AG20443 (cell line): ENCODE data around the gene ERFL.
"Not testable (repeated sequence)": the region's sequence is repeated elsewhere in the genome, so short reads cannot be mapped to it uniquely, and the experiment has no call there.

Source experiments
- DNase-seq: peaks from one replicate; pipeline ENCODE4 v3.0.0; 2012; ENCODE audit warnings: low spot score, mixed read lengths

The ERFL gene

DNA sequence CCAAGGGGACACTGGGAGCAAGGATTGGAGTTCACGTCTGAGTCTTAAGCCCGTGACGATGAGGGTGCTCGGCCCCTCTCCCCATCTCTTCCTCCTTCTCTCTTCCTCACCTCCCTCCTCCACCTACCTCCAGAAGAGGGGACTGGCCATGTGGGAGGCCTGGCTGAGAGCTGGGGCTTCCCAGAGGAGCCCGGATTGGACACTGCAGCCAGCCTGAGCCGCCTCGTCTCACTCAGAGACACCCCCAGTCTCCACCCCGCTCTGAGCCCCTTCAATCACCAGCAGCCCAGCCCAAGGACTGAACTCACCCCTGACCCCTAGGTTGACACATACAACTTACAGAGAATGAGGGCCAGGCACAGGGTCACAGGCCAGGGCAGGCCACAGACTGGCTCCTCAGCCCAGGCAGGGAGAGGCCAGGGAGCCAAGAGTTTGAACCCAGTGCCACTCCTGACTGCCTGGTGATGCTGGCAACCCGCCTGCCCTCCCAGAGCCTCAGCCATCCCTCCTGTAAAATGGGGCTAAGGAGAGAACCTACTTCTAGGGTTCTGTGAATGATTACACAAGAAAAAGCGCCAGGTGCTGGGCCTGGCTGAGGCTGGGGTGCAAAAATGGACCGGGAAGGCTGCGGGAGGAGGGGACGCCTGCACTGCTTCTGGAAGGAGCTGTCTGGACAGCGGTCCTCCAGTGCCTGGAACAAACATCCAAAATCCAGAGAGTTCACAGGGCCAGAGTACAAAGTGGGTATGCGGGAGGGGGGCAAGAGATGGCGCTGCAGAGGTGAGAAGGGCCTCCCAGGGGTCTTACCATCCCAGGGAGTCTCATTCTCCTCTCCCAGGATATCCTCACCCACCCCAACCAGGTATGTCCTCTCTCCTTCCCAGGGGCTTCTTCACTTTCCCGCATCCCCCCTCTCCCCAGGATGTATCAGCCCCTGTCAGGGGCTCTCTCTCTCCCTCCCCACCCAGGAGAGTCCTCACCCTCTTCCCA is 50.0 kb downstream of the ERFL start:
- DNase-seq = no peak

DNA sequence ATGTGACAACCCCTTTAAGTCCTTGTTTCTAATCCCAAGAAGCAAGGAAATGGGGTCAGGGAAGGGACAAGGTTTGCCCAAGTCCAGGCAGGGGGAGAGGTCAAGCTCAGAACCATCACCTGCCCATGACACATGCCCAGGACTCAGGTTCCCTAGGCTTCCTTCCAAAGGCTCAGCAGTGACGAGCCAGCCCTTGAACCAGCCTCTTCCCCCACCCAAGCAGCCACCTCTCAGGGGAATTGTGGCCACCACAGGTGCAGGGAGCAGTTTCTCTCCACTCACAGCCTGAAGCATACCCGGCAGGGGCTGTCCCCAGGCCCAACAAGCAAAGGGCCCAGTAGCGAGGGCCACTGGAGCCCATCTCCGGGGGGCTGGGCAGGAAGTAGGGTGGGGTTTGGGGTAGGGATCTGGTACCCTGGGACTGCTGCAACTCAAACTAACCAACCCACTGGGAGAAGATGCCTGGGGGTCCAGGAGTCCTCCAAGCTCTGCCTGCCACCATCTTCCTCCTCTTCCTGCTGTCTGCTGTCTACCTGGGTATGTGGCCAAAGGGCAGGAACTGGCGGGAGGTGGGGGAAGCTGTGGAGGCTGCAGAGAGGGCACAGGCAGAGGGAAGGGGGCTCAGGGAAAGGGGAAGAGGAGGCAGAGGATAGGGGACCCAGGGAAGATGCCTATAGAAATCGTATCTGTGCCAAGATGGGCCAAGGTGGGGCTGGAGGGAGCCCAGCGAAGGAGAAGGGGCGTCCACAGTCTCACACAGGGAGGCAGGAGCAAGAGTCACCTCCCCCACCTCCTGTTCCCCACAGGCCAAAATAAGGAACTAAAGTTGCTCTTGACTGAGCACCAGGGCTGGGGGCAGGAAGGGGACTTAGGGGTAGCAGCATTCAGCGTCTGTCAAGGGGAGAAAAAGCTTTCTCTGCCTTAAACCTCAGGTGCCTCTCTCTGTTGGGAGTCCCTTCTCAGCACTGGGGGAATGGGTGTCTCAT is 51.1 kb downstream of the ERFL start, which contains the start of gene CD79A:
TSS of gene CD79A (plus strand) at position 433 of the 986 bp plus-strand sequence. CDS start at position 459, 26 bp downstream.
- no peak for DNase-seq

DNA sequence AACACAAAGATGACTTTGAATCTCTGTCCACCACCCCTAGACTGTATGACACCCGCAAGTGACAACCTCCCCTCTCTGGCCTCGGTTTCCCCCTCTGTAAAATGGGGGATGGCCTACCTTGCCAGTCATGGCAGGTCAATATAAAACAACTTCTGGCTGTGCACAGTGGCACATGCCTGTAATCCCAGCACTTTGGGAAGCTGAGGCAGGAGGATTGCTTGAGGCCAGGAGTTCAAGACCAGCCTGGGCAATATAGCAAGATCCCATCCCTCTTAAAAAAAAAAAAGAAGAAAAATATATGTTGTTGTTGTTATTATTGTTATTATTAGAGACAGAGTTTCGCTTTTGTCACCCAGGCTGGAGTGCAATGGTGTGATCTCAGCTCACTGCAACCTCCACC is 52.3 kb downstream of the ERFL start:
- not testable (repeated sequence) for DNase-seq

DNA sequence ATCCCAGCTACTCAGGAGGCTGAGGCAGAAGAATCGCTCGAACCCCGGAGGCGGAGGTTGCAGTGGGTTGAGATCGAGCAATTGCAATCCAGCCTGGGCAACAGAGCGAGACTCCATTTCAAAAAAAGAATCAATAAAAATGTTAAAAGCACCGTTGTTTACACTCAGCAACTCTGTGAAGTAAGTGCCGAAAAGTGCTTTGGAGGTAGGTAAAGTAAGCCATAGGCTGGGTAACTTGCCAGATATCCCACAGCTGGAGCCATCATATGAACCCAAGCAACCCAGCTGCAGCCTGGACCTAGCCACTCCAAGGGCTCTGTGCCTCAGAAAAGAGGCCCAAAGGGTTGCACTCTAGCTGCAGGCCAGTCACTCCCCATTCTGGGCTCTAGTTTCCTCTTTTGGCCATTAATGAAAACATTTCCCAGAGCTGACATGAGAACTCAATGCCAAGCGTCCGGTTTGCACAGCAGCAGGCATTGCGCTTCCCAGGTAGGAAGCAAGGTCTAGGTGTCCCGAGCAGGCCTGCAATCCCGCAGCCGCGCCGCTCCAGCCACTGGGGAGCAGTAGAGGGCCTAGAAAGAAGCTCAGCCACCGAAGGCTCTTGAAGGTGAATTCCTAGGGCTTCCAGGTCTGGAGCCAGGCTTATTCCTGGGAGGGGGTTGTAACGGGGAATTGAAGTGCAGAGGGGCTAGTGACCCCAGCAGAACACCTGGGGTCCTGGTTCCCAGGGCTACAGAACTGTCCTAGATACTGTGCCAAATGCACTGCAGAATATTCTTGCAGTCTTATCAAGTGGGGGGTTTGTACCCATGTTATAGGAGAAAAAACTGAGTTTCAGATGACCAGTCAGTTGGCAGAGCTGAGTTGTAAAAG is 55.2 kb downstream of the ERFL start:
- peak; percentile 59 for DNase-seq

DNA sequence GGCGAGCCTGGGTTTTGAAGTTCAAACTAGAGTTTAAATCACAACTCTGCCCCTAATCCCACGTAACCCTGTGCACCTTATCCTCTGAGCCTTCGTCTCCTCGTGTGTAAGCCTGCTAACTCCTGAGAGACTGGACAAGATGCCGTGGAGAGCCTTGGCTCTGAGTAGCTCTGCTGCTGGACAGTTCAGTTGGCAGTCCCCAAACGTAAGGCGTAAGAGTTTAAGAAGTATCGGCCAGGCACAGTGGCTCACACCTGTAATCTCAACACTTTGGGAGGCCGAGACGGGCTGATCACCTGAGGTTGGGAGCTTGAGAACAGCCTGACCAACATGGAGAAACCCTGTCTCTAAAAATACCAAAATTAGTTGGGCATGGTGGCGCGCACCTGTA is 55.9 kb downstream of the ERFL start:
- DNase-seq = no peak

DNA sequence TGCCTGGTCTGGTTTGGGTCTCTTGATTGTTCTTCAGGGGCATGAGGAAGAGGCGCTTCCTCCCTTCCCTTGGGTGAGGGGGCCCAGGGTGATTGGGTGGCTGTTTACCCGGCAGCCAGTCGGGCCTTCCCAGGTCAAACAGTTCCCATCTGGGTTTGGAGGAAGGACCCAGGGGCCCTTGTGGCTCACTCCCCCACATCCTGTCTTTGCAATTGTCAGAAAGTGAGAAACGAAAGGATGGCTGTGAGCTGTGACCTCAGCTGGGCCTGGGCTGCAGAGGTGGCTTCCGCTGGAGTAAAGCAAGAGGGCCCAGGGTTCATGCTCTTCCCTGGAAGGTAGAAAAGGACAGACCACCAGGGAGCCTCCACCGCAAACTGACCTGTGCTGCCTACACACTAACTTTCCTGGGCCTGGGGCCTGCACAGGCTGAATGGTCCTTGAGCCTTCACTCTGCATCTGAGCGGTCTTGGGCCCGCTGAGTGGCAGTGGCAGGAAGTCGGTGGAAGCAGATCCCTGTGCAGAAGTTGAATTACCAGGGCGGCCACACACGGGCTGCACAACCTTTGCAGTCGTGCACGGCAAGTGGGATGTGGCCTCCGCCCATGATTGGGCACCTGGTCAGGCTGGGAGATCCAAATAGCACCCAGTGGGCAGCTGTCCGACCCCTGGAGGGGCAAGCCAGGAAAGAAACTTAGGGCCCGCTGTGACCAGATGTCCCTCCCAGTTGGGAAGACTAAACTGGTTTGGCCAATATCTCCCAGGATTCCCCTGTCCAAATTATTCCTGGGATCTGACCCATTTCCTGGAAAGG is 56.5 kb downstream of the ERFL start:
- no peak for DNase-seq

DNA sequence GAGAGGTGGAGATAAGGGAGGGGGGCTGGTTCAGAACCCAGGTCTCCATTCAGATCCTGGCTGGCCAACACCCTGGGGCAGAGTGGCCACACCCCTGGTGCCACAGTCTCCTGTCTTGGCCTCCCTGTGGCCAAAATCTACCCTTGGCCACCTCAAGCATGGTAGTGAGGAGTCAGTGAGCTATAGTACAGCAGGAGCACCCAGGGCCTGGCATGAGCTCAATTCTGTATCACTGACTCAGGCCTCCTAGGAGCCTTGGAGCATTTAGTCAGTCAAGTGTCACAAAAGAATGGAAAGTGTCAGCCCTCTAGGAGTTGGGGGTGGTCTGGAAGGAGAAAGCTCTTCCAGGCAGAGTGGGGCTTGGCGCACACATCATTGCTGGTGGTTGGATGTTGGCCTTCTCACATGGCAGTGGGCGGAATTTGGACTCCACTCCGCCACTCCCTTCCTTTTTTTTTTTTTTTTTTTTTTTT is 57.8 kb downstream of the ERFL start:
- DNase-seq = peak; percentile 24

DNA sequence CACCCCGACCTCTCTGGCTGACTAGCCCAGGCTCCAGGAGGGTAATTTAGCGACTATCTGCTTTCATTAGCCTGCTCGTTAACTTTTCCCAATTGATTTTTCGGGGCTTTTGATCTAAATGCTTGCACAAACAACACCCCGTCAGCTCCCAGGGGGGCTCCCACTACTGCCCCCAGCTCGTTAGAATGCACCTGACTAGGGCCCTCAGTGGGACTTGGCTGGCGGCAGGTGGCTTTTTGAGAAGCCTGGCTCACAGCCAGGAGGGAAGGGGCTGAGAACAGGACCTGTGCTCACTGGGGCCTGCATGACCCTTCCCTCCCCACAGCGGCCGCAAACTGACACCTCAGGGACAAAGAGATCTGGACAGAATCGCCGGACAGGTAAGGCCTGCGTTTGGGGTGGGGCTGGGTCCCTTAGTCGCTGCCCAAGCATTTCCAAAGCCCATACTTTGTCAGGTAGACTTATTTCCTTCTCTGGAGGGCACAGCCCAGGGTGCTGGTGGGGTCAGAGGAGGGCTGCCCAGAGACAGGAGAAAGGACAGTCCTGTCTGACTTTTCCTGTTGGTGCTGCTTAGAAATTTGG is 58.8 kb downstream of the ERFL start:
- DNase-seq = no peak

DNA sequence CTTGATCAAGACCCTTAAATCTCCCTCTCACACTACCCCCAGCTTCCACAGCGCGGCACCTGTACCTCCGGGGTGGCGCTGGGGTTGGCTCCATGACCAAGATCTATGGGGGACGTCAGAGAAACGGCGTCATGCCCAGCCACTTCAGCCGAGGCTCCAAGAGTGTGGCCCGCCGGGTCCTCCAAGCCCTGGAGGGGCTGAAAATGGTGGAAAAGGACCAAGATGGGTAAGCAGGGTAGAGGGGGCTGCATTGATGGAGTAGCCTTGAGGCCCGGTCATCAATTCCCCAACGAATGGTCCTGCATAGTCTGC is 59.3 kb downstream of the ERFL start:
- no peak for DNase-seq

DNA sequence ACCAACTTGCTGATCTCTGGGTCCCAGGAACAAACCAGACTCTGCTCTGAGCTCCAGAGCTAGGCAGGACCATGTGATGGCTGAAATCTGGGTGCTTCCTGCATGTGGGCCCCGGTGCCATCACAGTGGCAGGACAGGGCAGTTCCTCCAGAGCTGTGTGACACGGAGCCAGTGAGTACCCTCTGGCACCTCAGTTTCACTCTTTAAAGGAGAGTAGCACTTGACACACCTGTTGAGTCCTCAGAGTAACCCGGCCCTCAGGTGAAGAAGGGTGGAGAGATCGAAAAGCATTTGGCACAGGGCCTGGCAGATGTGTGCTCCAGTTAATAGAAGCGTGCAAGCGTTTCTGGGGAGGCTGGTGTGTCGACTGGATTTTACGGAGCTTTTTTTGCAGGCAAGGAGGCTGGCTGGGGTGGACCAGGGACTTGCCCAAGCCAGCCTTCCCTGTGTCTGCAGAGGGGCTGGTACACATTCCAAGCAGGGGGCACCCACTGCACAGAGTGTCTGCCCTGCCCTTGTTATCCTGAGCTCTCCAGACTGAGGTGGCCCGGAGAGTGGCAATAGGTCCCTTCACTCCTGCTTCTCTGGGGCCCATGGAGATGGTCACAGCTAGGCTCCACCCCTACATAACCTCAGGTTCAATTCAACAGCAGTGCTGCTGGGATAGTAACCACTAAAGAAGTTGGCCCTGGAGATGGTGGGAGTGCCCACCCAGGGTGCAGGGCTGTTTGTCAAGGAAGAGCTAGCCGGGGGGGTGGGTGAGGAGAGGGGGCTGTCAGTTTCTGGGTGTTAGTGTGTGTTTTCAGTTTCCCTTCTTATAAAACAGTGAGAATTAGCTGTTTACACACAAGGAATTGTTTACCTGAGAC is 59.9 kb downstream of the ERFL start:
- DNase-seq = no peak

DNA sequence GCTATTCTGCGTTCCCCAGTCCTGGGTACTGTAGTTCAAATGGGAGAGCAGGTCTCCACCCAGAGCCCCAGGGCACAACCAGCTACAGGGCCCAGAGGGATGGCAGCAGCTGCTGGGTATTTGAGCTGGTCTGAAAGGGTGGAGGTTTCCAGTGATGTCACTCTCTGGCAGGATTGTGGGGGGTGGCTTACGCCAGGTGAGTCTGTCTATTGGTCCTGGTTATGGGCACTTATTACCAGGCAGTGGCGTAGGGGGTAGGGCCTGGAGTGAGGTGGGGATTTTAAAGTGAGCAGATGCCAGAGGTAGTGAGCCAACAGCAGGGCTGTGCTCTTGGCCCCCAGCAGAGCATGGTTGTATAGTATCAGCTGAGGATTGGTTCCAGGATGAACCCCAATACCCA is 62.0 kb downstream of the ERFL start:
- DNase-seq = no peak

DNA sequence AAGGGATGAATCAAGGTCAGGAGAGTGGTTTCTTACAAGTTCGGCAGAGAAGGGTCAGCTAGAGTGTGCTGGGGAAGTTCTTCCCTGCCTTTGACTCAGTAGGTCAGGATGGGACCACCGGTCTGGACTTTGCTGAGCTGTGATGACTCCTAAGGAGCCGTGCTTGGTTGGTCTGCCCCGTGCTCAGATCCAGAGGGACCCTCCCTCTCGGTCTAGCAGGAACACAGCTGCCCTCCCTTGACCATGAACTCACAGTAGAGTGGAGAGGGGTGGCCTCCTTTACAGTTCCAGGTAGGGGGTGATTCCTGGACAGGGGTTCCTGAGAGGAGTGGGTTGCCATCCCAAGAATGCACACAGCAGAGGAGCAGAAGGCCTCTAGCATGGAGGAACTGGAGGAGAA is 63.9 kb downstream of the ERFL start:
- no peak for DNase-seq

DNA sequence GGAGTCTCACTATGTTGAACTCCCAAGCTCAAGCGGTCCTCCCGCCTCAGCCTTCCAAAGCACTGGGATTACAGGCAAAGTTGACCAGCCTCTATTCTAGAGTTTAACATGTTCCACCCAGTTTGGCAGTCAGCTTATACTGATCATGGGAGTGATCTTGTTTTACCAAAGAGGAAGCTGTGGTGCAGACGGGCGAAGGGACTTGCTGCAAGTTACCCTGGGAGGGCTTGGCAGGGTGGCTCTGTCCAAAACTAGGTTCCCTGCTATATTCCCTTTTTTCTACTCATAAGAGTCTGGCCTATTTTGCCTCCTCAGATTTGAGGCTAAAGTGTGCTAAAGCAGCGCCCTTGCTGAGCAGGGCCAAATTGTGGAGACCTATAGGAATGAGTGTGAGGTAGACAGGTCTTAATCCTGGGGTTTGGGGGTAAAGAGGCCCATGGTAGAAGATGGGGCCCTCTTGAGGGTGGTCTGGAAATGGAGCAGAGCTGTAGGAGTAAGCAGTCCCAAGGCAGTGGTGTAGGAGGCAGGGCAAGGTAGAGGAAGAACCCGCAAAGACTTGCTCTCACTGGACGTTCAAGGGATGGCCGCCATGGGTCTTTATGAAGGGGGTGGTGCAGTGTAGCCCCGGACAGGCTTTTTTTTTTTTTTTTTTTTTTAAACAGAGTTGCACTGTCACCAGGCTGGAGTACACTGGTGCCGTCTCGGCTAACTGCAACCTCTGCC is 64.9 kb downstream of the ERFL start:
- no peak for DNase-seq

DNA sequence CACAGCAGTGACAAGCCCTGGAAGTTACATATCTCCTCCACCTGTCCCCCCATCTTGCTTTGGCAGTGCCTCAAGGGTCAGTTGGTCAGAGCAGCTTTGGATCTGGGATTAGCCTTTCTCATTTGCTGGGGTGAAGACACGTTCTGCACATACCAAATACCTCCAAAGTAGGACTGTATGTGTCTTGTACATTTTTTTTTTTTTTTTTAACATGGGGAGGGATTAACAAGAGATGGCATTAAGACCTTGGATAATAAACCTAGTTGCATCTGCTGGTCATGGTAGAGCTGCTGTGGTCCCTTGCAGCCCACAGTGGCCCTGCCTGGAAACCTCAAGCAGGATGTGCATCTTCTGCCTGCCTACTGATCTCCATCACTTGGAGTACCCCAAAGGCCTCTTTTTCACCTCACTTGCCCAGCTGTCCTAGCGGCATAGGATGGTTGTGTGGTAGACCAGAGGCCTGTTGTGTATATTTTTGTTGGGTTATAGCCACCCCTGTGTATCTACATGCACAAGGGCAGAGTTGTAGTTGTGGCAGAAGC is 65.7 kb downstream of the ERFL start:
- no peak for DNase-seq

DNA sequence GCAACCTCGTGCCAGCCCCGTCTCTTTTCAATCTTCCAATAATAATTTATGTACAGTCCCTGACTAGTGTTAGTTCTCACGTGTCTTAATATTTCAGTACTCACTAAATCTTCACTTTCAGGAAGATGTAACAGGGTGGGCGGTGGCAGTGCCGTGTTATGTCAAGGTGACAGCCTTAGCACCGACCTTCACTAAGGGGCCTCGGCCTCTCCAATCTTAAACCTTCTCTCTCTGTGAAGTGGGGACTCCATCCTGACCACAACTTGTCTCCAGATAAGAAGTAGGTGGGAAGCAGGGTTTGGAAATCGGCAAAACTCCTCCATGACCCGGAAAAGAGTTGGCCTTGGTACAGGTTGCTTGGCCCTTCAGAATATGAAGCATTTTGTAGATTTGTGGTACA is 66.4 kb downstream of the ERFL start:
- DNase-seq = no peak

DNA sequence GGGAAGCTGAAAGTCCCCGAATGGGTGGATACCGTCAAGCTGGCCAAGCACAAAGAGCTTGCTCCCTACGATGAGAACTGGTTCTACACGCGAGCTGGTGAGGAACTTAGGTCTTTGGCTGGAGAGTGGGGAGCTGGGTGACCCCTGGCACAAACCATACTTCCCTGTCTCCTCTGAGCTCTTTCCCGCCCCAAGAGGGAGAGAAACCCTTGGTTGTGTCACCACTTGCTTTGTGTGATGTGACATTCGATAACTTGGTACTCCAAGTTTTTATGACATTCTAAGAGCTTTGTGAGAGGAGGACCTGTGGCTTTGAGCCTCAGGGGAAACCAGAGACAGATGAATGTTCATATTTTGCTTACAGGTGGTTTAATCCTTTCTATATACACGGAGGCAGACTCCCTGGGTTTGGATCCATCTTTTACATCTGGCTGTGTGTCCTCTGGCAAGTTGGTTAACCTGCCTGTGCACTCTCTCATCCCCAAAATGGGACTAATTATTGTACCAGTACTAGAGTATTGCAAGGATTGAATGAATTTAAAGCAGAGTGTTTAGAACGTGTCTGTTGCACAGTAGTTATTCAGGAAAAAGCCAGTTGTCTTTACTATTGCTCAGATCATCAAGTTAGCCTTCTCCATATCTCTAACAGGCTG is 67.0 kb downstream of the ERFL start:
- DNase-seq = no peak

DNA sequence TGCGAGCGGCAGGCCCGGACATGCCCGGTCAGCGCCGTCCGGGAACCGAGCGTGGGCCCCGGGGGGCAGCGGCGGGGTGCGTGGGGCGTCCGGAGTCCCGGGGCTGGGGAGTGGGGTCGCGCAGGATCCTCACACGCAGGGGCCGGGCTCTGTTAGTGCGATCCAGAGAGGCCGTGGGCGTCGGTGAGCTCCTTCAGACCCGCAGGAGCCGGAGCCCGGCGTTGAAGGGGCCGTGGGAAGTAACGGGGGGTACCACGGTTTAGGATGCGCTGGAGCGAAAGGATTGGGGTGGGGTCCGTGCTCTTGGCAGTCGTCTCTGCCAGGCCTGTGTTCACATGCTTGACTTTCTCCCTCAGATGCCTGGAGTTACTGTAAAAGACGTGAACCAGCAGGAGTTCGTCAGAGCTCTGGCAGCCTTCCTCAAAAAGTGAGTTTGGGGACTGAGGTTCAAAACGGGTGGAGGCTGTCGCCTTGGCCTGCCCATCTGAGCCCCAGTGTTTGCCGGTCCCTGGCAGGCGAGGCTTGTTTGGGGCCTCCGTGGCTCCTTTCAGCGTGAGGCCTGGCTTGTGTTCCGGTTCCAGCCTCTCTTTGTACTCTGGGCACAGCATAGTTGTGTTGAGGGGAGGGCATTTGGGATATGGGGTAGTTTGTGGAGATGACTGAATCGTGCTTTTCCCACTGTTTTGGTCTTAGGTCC is 67.7 kb downstream of the ERFL start:
- DNase-seq = peak; percentile 38
